Sciatic nerve (tissue), 2 donors: ENCODE data around the gene KLHL28. TPM values are rescaled to one million over a fixed set of nuclear protein-coding genes. Genes with fewer than 3 reads are reported as not detected.

ENCODE experiments used
- ATAC-seq: fragments of 200-7000 bp; cut with Tn5 transposase; one replicate; pipeline ENCODE4 v1.9.1; 2020; ENCODE audit warnings: mild to moderate bottlenecking, moderate library complexity
- DNase-seq: peaks from one replicate; pipeline ENCODE4 v3.0.0-alpha.2; 2020; ENCODE audit warnings: low spot score
- intact Hi-C: fragments of 100-400 bp; cut with DNase I; formaldehyde crosslinking; loops from one replicate; pipeline ENCODE4 v1.14.2; 2022
- total RNA-seq: library from RNA; stranded (reverse); fragmentation: NEBNext Ultra II Directional; extraction: Animal tissue kit (Norgen Biotek cat#: 25700); gene quantifications from one replicate; pipeline ENCODE4 v1.2.1, GENCODE V29; 2021
- donor health status: DM: no; HTN: no; CAD: no.
- donor health status: DM: no; HTN: no; CAD: no.

KLHL28 gene
- 19.2 TPM for total RNA-seq

GRCh38 chr14:44961554-44962333 is at the start of gene KLHL28, which contains the start of gene TOGARAM1:
Gene KLHL28, minus strand, starts transcription at chr14:44961947. Its CDS starts 16,019 bp downstream, at chr14:44945928.
Gene TOGARAM1, plus strand, starts transcription at chr14:44962190. Its CDS starts 232 bp downstream, at chr14:44962422.
- intact Hi-C loops = no loop called here
- DNase-seq (peak; percentile 98), ATAC-seq (peak; percentile 99)

GRCh38 chr14:45003924-45004323 is 42.2 kb upstream of the KLHL28 start:
- ATAC-seq (no peak), DNase-seq (no peak)
- intact Hi-C loops = no loop called here

GRCh38 chr14:44995770-44996294 is 34.1 kb upstream of the KLHL28 start:
- DNase-seq (no peak), ATAC-seq (no peak)
- intact Hi-C loops = no loop called here

GRCh38 chr14:44995196-44995595 is 33.4 kb upstream of the KLHL28 start:
- ATAC-seq = peak; percentile 41
- no peak for DNase-seq
- intact Hi-C loops = no loop called here

GRCh38 chr14:44990533-44990932 is 28.8 kb upstream of the KLHL28 start:
- intact Hi-C loops = no loop called here
- DNase-seq (no peak), ATAC-seq (no peak)

GRCh38 chr14:44989497-44990440 is 28.0 kb upstream of the KLHL28 start:
- peak; percentile 59 for ATAC-seq
- intact Hi-C loops = no loop called here
- DNase-seq = no peak

DNA sequence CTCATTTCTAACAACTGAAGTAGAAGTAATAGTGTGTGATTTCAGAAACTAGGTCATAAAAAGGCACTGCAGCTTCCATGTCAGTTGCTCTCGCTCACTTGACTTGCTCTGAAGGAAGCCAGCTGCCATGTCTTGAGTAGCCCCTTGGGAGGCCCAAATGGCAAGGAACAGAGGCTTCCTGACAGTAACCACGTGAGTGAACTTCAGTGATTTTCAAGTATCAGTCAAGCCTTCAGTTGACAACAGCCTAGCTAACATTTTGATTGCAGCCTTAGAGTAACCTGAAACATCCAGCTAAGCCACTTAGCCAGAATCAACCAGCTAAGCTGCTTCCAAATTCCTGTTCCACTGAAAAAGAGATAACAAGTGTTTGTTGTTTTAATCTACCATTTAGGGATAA is 26.9 kb upstream of the KLHL28 start:
- intact Hi-C loops = no loop called here
- ATAC-seq = peak; percentile 41

DNA sequence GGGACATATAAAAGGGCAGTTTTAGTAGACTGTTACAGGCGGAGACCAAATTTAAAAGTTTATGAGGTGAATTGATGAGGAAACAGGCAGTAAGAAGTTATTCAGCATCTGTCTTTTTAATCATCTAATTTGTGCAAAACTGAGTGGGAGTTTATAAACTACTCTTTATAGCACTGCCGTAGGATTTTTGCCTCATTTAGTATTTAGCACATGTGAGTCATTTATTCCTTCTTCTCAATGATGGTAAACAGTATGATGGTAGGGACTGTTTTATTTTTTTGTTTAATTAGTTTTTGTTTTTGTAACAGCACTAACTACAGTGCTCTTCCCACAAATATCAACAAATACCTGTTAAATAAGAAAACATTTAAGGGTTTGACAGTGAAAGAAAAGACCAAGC is 20.8 kb upstream of the KLHL28 start:
- ATAC-seq = no peak
- intact Hi-C loops = no loop called here
- no peak for DNase-seq

More for the DNA sequence above, 26.9 kb upstream of the KLHL28 start:
- DNase-seq = no peak

DNA sequence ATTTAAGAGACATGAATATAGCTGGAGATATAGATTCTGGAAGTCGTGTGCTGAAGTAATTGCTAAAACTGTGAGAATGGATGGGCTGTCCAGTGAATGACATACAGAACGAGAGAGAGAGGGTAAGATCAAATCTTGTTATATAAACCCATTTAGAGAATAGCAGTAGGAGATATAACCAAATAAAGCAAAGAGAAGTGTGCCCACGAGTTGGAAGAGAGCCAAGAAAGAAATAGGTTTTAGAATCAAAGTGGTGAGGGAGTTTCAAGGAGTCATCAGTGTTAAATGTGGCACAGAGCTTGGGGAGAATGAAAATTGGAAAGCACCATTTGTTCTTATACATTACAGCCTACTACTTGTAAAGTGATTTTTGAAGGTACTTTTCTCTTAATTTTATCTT is 19.5 kb upstream of the KLHL28 start:
- intact Hi-C loops = no loop called here
- no peak for ATAC-seq

GRCh38 chr14:44979740-44980356 is 18.1 kb upstream of the KLHL28 start:
- intact Hi-C loops = no loop called here
- no peak for DNase-seq
- no peak for ATAC-seq

More for the DNA sequence above, 19.5 kb upstream of the KLHL28 start:
- DNase-seq = no peak

DNA sequence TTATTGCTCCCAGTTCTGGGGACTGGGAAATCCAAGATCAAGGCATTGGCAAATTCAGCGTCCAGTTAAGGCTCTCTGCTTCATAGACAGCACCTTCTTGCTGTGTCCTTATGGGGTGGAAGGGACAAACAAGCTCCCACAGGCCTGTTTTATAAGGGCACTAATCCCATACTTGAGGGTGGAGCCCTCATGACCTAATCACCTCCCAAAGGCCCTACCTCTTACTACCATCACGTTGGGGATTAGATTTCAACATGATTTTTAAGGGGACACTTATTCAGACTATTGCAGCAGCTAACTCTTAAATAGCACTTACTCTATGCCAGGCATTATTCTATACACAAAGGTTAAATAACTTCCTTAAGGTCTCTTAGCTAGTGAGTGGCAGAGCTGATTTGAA is 17.5 kb upstream of the KLHL28 start:
- no peak for ATAC-seq
- intact Hi-C loops = no loop called here

DNA sequence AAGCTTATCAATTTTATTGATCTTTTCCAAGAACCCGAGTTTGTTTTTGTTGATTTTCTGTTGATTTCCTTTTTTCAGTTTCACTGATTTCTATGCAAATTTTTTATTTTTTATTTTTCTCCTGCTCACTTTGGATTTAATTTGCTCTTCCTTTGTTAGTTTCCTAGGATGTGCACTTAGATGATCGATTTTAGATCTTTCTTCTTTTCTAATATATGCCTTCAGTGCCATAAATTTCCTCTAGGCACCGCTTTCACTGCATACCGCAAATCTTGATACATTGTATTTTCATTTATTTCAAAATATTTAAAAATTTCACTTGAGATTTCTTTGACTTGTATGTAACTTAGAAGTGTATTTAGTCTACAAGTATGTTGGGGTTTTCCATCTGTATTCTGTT is 9.7 kb upstream of the KLHL28 start:
- intact Hi-C loops = no loop called here
- no peak for ATAC-seq
- DNase-seq = no peak

More for the DNA sequence above, 17.5 kb upstream of the KLHL28 start:
- DNase-seq = no peak

- no peak for DNase-seq
- ATAC-seq = no peak
- intact Hi-C loops = no loop called here
These were observed 9.2 kb upstream of the KLHL28 start for GRCh38 chr14:44970907-44971306.

- intact Hi-C loops = no loop called here
- DNase-seq = no peak
- ATAC-seq = no peak
These were observed 7.0 kb upstream of the KLHL28 start for GRCh38 chr14:44968714-44969113.

DNA sequence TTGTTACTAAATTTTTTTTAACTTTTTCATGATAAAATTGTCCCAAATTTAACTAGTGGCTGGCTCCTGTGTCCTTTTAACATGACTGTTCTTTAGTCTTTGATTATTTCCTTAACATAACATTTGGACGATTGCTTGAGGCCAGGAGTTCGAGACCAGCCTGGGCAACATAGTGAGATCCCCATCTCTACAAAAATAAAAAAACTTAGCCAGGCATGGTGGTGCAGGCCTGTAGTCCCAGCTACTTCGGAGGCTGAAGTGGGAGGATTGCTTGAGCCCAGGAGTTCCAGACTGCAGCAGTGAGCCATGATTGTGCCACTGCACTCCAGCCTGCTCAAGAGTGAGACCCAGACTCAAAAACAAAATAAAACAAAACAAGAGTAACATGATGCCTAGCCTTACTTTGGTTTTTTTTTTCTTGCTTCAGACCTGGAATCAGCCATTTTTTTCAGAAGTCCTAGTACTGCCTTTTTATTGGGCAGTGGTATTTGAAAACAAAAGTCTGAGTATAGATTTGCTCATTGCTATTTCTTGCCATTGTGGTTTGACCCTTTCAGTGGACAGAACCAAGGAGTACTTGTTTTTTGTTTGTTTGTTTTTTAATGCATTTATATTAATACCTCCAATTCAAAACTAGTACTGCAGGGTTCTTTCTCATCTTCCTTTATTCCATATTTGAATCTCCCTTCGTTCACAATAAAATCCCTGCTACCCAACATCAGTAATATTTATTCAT is 5.0 kb upstream of the KLHL28 start:
- intact Hi-C loops = no loop called here
- no peak for ATAC-seq
- no peak for DNase-seq

GRCh38 chr14:44963775-44964380 is 2.1 kb upstream of the KLHL28 start:
- ATAC-seq (no peak), DNase-seq (no peak)
- intact Hi-C loops = no loop called here

DNA sequence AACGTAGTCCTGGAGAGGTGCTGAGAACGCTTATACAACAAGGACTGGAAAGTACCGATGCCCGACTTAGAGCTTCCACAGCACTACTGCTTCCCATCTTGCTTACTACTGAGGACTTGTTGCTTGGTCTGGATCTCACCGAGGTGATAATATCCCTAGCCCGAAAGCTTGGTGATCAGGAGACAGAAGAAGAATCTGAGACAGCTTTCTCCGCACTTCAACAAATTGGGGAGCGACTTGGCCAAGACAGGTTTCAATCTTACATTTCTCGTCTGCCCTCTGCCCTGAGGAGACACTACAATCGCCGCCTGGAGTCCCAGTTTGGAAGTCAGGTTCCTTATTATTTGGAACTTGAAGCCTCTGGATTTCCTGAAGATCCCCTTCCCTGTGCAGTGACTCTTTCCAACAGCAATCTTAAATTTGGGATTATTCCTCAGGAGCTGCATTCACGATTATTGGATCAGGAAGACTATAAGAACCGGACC is 1.3 kb upstream of the KLHL28 start:
- no peak for ATAC-seq
- intact Hi-C loops = no loop called here
- no peak for DNase-seq
